Liver (tissue), 9 donors: ENCODE data around the gene ASMTL. TPM values are rescaled to one million over a fixed set of nuclear protein-coding genes. Genes with fewer than 3 reads are reported as not detected.
"Not testable (repeated sequence)": the region's sequence is repeated elsewhere in the genome, so short reads cannot be mapped to it uniquely, and the experiment has no call there.

Experiments
- DNase-seq: peaks from one replicate; pipeline ENCODE4 v3.0.0-alpha.2; 2017; ENCODE audit warnings: low spot score
- H3K27ac ChIP-seq, 2 donors: one replicate each; pipeline ENCODE4 v1.7.0; 2013; ENCODE audit warnings: inconsistent platforms in 2 of 2, low read length in 2 of 2, control low read depth in 1 of 2, low read depth in 1 of 2, mild to moderate bottlenecking in 1 of 2
- H3K27me3 ChIP-seq, 4 donors: one replicate each; pipeline versions ENCODE4 v1.6.1 to v1.7.0; 2013; ENCODE audit warnings: low read length in 3 of 4, inconsistent platforms in 1 of 4, mild to moderate bottlenecking in 1 of 4, moderate library complexity in 1 of 4; ENCODE audit not compliant: control insufficient read depth in 4 of 4, insufficient read depth in 4 of 4
- H3K36me3 ChIP-seq, 4 donors: one replicate each; pipeline versions ENCODE4 v1.6.1 to v1.7.0; 2013; ENCODE audit warnings: low read length in 3 of 4, mild to moderate bottlenecking in 3 of 4, low read depth in 1 of 4, moderate library complexity in 1 of 4; ENCODE audit not compliant: control insufficient read depth in 4 of 4, insufficient read depth in 3 of 4
- H3K4me1 ChIP-seq, 4 donors: one replicate each; pipeline versions ENCODE4 v1.6.1 to v1.7.0; 2013; ENCODE audit warnings: low read length in 3 of 4, mild to moderate bottlenecking in 3 of 4, moderate library complexity in 1 of 4; ENCODE audit not compliant: control insufficient read depth in 4 of 4, insufficient read depth in 4 of 4
- H3K4me3 ChIP-seq, 3 donors: one replicate each; pipeline versions ENCODE4 v1.6.1 to v1.7.0; 2013; ENCODE audit warnings: low read length in 3 of 3, control low read depth in 1 of 3, low read depth in 1 of 3, mild to moderate bottlenecking in 1 of 3
- H3K9ac ChIP-seq, 2 donors: one replicate each; pipeline ENCODE4 v1.7.0; 2013; ENCODE audit warnings: low read length in 2 of 2, mild to moderate bottlenecking in 2 of 2, moderate library complexity in 2 of 2, control low read depth in 1 of 2, low read depth in 1 of 2
- H3K9me3 ChIP-seq, 4 donors: one replicate each; pipeline versions ENCODE4 v1.6.1 to v1.7.0; 2013; ENCODE audit warnings: low read length in 3 of 4; ENCODE audit not compliant: control insufficient read depth in 4 of 4
- EGR1 ChIP-seq, 2 donors: IDR thresholded peaks; 2 replicates each; pipeline ENCODE4 v1.6.1; 2016 to 2018; ENCODE audit warnings: antibody characterized with exemption in 2 of 2, low read depth in 2 of 2
- FOXA1 ChIP-seq: IDR thresholded peaks from 2 replicates; pipeline ENCODE4 v1.6.1; 2016; ENCODE audit warnings: antibody characterized with exemption
- FOXA2 ChIP-seq: IDR thresholded peaks from 2 replicates; pipeline ENCODE4 v1.6.1; 2016; ENCODE audit warnings: antibody characterized with exemption
- GABPA ChIP-seq, 2 donors: IDR thresholded peaks in 1 of 2; conservative IDR thresholded peaks in 1 of 2; 2 replicates each; pipeline ENCODE4 v1.6.1; 2016; ENCODE audit warnings: antibody characterized with exemption in 2 of 2, mild to moderate bottlenecking in 1 of 2, moderate library complexity in 1 of 2
- HNF4A ChIP-seq, 2 donors: conservative IDR thresholded peaks; 2 replicates each; pipeline ENCODE4 v1.6.1; 2016; ENCODE audit warnings: antibody characterized with exemption in 2 of 2, mild to moderate bottlenecking in 2 of 2
- HNF4G ChIP-seq: IDR thresholded peaks from 2 replicates; pipeline ENCODE4 v1.6.1; 2016; ENCODE audit warnings: antibody characterized with exemption
- JUND ChIP-seq, 2 donors: IDR thresholded peaks; 2 replicates each; pipeline ENCODE4 v1.6.1; 2016; ENCODE audit warnings: antibody characterized with exemption in 2 of 2
- NR2F2 ChIP-seq: IDR thresholded peaks from 2 replicates; pipeline ENCODE4 v1.6.1; 2016; ENCODE audit warnings: antibody characterized with exemption
- RAD21 ChIP-seq, 2 donors: IDR thresholded peaks; 2 replicates each; pipeline ENCODE4 v1.6.1; 2016; ENCODE audit warnings: antibody characterized with exemption in 2 of 2, mild to moderate bottlenecking in 2 of 2
- REST ChIP-seq: IDR thresholded peaks from 2 replicates; pipeline ENCODE4 v1.6.1; 2016; ENCODE audit warnings: antibody characterized with exemption, mild to moderate bottlenecking
- RXRA ChIP-seq, 2 donors: IDR thresholded peaks; 2 replicates each; pipeline ENCODE4 v1.6.1; 2017 to 2018; ENCODE audit warnings: antibody characterized with exemption in 2 of 2, mild to moderate bottlenecking in 1 of 2
- SP1 ChIP-seq: IDR thresholded peaks from 2 replicates; pipeline ENCODE4 v1.6.1; 2018; ENCODE audit warnings: antibody characterized with exemption, mild to moderate bottlenecking
- TAF1 ChIP-seq: conservative IDR thresholded peaks from 2 replicates; pipeline ENCODE4 v1.6.1; 2016; ENCODE audit warnings: antibody characterized with exemption, mild to moderate bottlenecking
- YY1 ChIP-seq: IDR thresholded peaks from 2 replicates; pipeline ENCODE4 v1.6.1; 2016; ENCODE audit warnings: antibody characterized with exemption, mild to moderate bottlenecking
- ZBTB33 ChIP-seq: IDR thresholded peaks from 2 replicates; pipeline ENCODE4 v1.6.1; 2016; ENCODE audit warnings: antibody characterized with exemption
- WGBS: extraction: QIAGEN DNeasy Blood & Tissue Kit; methylation state at CpG from one replicate; pipeline ENCODE4 v1.1.7; 2013; 5-methylcytosine and 5-hydroxymethylcytosine counted together
- polyA plus RNA-seq, 2 donors: library from polyadenylated mRNA; stranded (reverse) in 1 of 2; unstranded in 1 of 2; fragments of 200-250 nt in 1 of 2; fragments of >200 nt in 1 of 2; fragmentation: Nextera tagmentation in 1 of 2; extraction: Ambion mirVana in 1 of 2; gene quantifications; one replicate each; pipeline versions ENCODE4 v1.2.1 to v1.2.3, GENCODE V29; 2013 to 2015
- total RNA-seq, 2 donors: library from RNA; depleted of rRNA; stranded (reverse); fragments of >200 nt; gene quantifications; one replicate each; pipeline ENCODE4 v1.2.3, GENCODE V29; 2014
- TF ChIP-seq, protein P1 (sequence below): fragments of 150-350 bp; IDR thresholded peaks from 2 replicates; pipeline ENCODE4 v1.5.1; 2017; ENCODE audit warnings: improper control_type of control experiment, low read depth, low read length; ENCODE audit not compliant: missing input control
- TF ChIP-seq, protein P2 (sequence below): IDR thresholded peaks from 2 replicates; pipeline ENCODE4 v1.6.1; 2016; ENCODE audit warnings: antibody characterized with exemption
- donor health status: healthy.
- donor health status: healthy.
- donor health status: healthy.
- donor health status: healthy.
- donor health status: healthy.

ASMTL gene
- total and polyA plus RNA-seq, 4 donors = 10.3 to 18.9 (median 11.6) TPM

DNA sequence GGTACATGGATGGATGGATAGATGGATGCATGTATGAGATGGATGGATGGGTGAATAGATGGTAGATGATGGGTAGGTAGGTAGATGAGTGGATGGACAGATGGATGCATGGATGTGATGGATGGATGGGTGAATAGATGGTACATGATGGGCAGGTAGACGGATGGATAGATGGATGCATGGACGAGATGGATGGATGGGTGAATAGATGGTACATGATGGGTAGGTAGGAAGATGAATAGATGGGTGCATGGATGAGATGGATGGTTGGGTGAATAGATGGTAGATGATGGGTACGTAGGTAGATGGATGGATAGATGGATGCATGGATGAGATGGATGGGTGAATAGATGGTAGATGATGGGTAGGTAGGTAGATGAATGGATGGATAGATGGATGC is 48.8 kb downstream of the ASMTL start:
- not testable (repeated sequence) for H3K27me3 ChIP-seq, H3K9me3 ChIP-seq, H3K4me1 ChIP-seq, H3K9ac ChIP-seq, H3K4me3 ChIP-seq, DNase-seq, H3K27ac ChIP-seq
- H3K36me3 ChIP-seq = peaks cover 9 to 71% (median 42%) of the 10 kb centered on the region in 4 donors
- 98% methylated on average over 3 of the region's 3 CpGs for WGBS

DNA sequence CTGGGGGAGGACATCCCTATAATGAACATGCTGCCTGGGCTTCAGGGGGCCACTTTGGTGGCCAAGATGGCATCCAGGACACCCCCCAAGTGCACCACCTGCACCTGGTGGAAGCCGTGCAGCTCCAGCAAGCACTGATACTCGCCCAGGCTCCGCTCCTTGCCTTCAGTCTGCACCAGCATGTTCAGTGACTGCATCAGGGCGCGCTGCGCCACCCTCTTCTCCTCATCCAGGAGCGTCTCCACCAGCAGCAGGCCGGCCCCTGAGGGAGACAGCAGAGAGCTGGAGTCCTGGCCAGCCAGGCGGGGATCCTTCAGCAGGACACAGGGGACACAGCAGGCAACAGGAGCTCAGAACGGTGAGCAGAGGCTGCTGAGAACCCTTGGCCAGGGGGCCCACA is 49.5 kb downstream of the ASMTL start:
- 98% methylated on average over 10 of the region's 10 CpGs for WGBS
- DNase-seq = no peak
- H3K9me3 ChIP-seq = no peaks in the 10 kb centered on the region
- no peak for TF ChIP-seq RAD21 (IDR thresholded peaks at IDR 0.05)
- no peak for TF ChIP-seq HNF4A (conservative IDR thresholded peaks at IDR 0.05)
- no peak for TF ChIP-seq FOXA1
- TF ChIP-seq TAF1 = no peak
- TF ChIP-seq HNF4G = no peak
- TF ChIP-seq JUND (IDR thresholded peaks at IDR 0.05) = no peak
- no peak for TF ChIP-seq ZBTB33
- TF ChIP-seq GABPA (IDR thresholded peaks at IDR 0.05 in 1 of 2, conservative IDR thresholded peaks at IDR 0.05 in 1 of 2) = no peak
- H3K27ac ChIP-seq = no peak overlapping the region
- H3K4me1 ChIP-seq = no peaks in the 10 kb centered on the region
- no peak overlapping the region for H3K4me3 ChIP-seq
- H3K27me3 ChIP-seq = no peaks in the 10 kb centered on the region
- H3K9ac ChIP-seq = no peak overlapping the region
- peaks cover 15 to 71% (median 44%) of the 10 kb centered on the region in 4 donors for H3K36me3 ChIP-seq

DNA sequence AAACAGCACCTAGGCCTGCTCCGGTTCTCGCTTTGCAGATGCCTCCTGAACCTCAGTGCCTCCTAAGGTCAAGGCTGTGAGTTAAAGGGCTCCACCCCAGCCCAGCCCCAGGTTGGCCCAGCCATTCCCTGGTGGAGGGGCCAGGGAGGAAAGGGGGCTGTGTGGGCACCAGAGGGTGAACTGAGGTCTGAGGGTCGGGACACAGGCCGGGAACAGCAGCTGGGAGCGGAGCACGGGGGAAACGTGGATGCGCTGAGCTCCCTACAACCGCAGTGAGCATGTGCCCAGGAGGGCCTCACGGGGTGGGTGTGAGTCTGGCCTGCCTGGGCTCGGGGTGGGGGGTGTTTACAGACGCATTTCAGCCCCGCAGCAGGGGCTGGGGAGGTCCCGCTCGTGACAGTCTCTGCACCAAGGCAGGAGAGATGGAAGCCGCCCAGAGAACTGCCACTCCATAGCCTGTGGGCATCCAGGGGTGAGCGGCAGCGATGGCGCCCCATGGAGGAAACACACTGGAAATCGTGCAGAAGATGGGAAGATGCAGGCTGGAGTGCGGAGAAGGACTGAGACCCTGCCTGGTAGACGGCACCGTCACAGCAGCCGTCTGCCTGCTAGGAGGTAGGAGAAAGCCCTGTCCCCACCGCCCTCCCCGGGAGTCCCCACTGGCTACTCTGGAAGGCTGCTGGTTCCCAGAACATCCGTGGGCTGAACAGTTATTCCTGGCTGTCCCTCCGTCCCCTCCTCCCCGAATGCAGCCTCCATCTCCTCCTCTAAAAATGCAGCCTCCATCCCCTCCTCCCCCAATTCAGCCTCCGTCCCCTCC is 50.9 kb downstream of the ASMTL start:
- WGBS = 95% methylated on average over 30 of the region's 30 CpGs
- no peak for DNase-seq
- Histone ChIP-seq H3K4me3 (no peak overlapping the region), H3K36me3 (peaks cover 12 to 63% (median 35%) of the 10 kb centered on the region in 4 donors), H3K9ac (no peak overlapping the region), H3K9me3 (no peaks in the 10 kb centered on the region), H3K4me1 (no peaks in the 10 kb centered on the region), H3K27ac (no peak overlapping the region), H3K27me3 (no peaks in the 10 kb centered on the region)
- TF ChIP-seq RXRA (IDR thresholded peaks at IDR 0.05) = no peak
- no peak for TF ChIP-seq FOXA2
- TF ChIP-seq HNF4G = no peak
- TF ChIP-seq, protein P1, sequence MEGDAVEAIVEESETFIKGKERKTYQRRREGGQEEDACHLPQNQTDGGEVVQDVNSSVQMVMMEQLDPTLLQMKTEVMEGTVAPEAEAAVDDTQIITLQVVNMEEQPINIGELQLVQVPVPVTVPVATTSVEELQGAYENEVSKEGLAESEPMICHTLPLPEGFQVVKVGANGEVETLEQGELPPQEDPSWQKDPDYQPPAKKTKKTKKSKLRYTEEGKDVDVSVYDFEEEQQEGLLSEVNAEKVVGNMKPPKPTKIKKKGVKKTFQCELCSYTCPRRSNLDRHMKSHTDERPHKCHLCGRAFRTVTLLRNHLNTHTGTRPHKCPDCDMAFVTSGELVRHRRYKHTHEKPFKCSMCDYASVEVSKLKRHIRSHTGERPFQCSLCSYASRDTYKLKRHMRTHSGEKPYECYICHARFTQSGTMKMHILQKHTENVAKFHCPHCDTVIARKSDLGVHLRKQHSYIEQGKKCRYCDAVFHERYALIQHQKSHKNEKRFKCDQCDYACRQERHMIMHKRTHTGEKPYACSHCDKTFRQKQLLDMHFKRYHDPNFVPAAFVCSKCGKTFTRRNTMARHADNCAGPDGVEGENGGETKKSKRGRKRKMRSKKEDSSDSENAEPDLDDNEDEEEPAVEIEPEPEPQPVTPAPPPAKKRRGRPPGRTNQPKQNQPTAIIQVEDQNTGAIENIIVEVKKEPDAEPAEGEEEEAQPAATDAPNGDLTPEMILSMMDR = no peak
- TF ChIP-seq GABPA (IDR thresholded peaks at IDR 0.05 in 1 of 2, conservative IDR thresholded peaks at IDR 0.05 in 1 of 2) = no peak
- TF ChIP-seq YY1 = no peak
- TF ChIP-seq REST = no peak
- TF ChIP-seq EGR1 (IDR thresholded peaks at IDR 0.05; ENCODE audit: low read depth in 2 of 2) = no peak
- TF ChIP-seq, protein P2, sequence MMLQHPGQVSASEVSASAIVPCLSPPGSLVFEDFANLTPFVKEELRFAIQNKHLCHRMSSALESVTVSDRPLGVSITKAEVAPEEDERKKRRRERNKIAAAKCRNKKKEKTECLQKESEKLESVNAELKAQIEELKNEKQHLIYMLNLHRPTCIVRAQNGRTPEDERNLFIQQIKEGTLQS = no peak
- no peak for TF ChIP-seq NR2F2
- no peak for TF ChIP-seq SP1
- no peak for TF ChIP-seq JUND (IDR thresholded peaks at IDR 0.05)
- TF ChIP-seq FOXA1 = no peak
